H1 (cell line): ENCODE measurements around the gene CLEC3A. TPM values are rescaled to one million over a fixed set of nuclear protein-coding genes. Genes with fewer than 3 reads are reported as not detected.
A peak's percentile ranks its signal among the peaks of the same experiment; 100 is the strongest.

ENCODE experiments used
- CTCF ChIA-PET: fragments of 300-600 bp; sonication (Branson Sonifier 250); formaldehyde crosslinking; loops from one replicate; lab custom pipeline; 2021; ENCODE audit not compliant: partially characterized antibody; lab: Charles Lee
- POLR2A ChIA-PET: fragments of 300-600 bp; sonication (Branson Sonifier 250); formaldehyde crosslinking; loops from one replicate; lab custom pipeline; 2021; ENCODE audit warnings: inconsistent platforms; ENCODE audit not compliant: partially characterized antibody; lab: Charles Lee
- DNase-seq, 2 experiments: peaks; one replicate each; pipeline versions ENCODE4 v3.0.0 to v3.0.0-alpha.2; 2010 to 2022; ENCODE audit warnings: low spot score in 2 of 2, low read depth in 1 of 2, mixed read lengths in 1 of 2
- FAIRE-seq: peaks from 2 replicates; lab custom pipeline; 2011; peaks lifted over from hg19 to GRCh38; lab: Jason Lieb, UNC
- H2AFZ ChIP-seq: 2 replicates; pipeline ENCODE4 v1.8.1; 2012; ENCODE audit warnings: low read length, inconsistent platforms
- H2AK5ac ChIP-seq: 2 replicates; pipeline ENCODE4 v1.6.1; 2013; ENCODE audit warnings: low read depth, low read length
- H2BK120ac ChIP-seq: replicated peaks from 2 replicates; pipeline ENCODE3; 2013; ENCODE audit warnings: low read depth, low read length, inconsistent platforms
- H2BK12ac ChIP-seq: 2 replicates; pipeline ENCODE4 v1.6.1; 2013; ENCODE audit warnings: low read depth, low read length
- H2BK15ac ChIP-seq: 2 replicates; pipeline ENCODE4 v1.6.1; 2013; ENCODE audit warnings: low read length
- H2BK20ac ChIP-seq: 2 replicates; pipeline ENCODE4 v1.6.1; 2013; ENCODE audit warnings: low read length
- H2BK5ac ChIP-seq: 2 replicates; pipeline ENCODE4 v1.6.1; 2013; ENCODE audit warnings: low read depth, low read length
- H3K14ac ChIP-seq: 2 replicates; pipeline ENCODE4 v1.6.1; 2013; ENCODE audit warnings: inconsistent platforms; ENCODE audit not compliant: insufficient read length
- H3K18ac ChIP-seq: 2 replicates; pipeline ENCODE4 v1.6.1; 2013; ENCODE audit warnings: low read length; ENCODE audit errors: extremely low read depth
- H3K23ac ChIP-seq: 2 replicates; pipeline ENCODE4 v1.6.1; 2013; ENCODE audit warnings: inconsistent platforms; ENCODE audit not compliant: insufficient read length
- H3K23me2 ChIP-seq: 2 replicates; pipeline ENCODE4 v1.6.1; 2013; ENCODE audit warnings: low read depth, low read length
- H3K27ac ChIP-seq: 2 replicates; pipeline ENCODE4 v1.6.1; 2011; ENCODE audit warnings: low read depth, low read length, inconsistent platforms
- H3K27me3 ChIP-seq, 4 experiments: replicated peaks in 1 of 4; 1 replicate in 1 of 4; 2 replicates in 3 of 4; pipeline versions ENCODE4 v1.6.1 to v1.8.1; 2011 to 2013; ENCODE audit warnings: low read length in 3 of 4, mild to moderate bottlenecking in 3 of 4, inconsistent platforms in 2 of 4, mixed read lengths in 2 of 4, moderate library complexity in 1 of 4; ENCODE audit not compliant: control insufficient read depth in 3 of 4, insufficient read depth in 3 of 4; ENCODE audit errors: extremely low read depth in 1 of 4
- H3K36me3 ChIP-seq, 4 experiments: 2 replicates each; pipeline versions ENCODE4 v1.6.1 to v1.8.1; 2011 to 2013; ENCODE audit warnings: mild to moderate bottlenecking in 4 of 4, low read length in 3 of 4, moderate library complexity in 2 of 4, control low read depth in 1 of 4, inconsistent platforms in 1 of 4; ENCODE audit not compliant: insufficient read depth in 4 of 4, control insufficient read depth in 2 of 4
- H3K4ac ChIP-seq: replicated peaks from 2 replicates; pipeline ENCODE3; 2013; ENCODE audit warnings: low read length, low read depth, mixed read lengths, inconsistent platforms; ENCODE audit not compliant: insufficient read length
- H3K4me1 ChIP-seq, 4 experiments: replicated peaks in 1 of 4; 1 replicate in 1 of 4; 2 replicates in 3 of 4; pipeline versions ENCODE4 v1.6.1 to v1.8.1; 2011 to 2013; ENCODE audit warnings: low read length in 3 of 4, inconsistent platforms in 2 of 4, mixed read lengths in 1 of 4; ENCODE audit not compliant: insufficient read depth in 4 of 4, control insufficient read depth in 3 of 4
- H3K4me2 ChIP-seq, 2 experiments: 2 replicates each; pipeline versions ENCODE4 v1.6.1 to v1.8.1; 2011 to 2013; ENCODE audit warnings: low read depth in 2 of 2, low read length in 2 of 2, control low read depth in 1 of 2, inconsistent platforms in 1 of 2, mild to moderate bottlenecking in 1 of 2; ENCODE audit not compliant: insufficient read depth in 1 of 2
- H3K4me3 ChIP-seq, 4 experiments: fragments of 200-600, 300-600 bp in 1 of 4; sonication (generic), shearing (Covaris generic), sonication (Bioruptor Twin) in 1 of 4; 2 replicates each; pipeline versions ENCODE4 v1.5.1 to v1.8.1; 2011 to 2016; ENCODE audit warnings: low read length in 4 of 4, low read depth in 3 of 4, control low read depth in 2 of 4, inconsistent platforms in 2 of 4, mild to moderate bottlenecking in 2 of 4, mixed read lengths in 1 of 4, moderate library complexity in 1 of 4; ENCODE audit not compliant: insufficient read depth in 2 of 4; ENCODE audit errors: extremely low read depth in 1 of 4
- H3K56ac ChIP-seq: replicated peaks from 2 replicates; pipeline ENCODE3; 2013; ENCODE audit warnings: low read depth, mild to moderate bottlenecking, mixed read lengths, low read length, inconsistent platforms; ENCODE audit not compliant: insufficient read length
- H3K79me1 ChIP-seq: 2 replicates; pipeline ENCODE4 v1.6.1; 2013; ENCODE audit warnings: low read depth, low read length, control low read depth
- H3K79me2 ChIP-seq, 2 experiments: 2 replicates each; pipeline versions ENCODE4 v1.6.1 to v1.8.1; 2012 to 2013; ENCODE audit warnings: low read length in 2 of 2, mild to moderate bottlenecking in 2 of 2, inconsistent platforms in 1 of 2; ENCODE audit not compliant: insufficient read depth in 2 of 2, control insufficient read depth in 1 of 2
- H3K9ac ChIP-seq, 4 experiments: replicated peaks in 1 of 4; 1 replicate in 1 of 4; 2 replicates in 3 of 4; pipeline versions ENCODE4 v1.6.1 to v1.8.1; 2011 to 2013; ENCODE audit warnings: low read depth in 3 of 4, low read length in 3 of 4, control low read depth in 2 of 4, mild to moderate bottlenecking in 2 of 4, moderate library complexity in 2 of 4, inconsistent platforms in 1 of 4; ENCODE audit errors: extremely low read depth in 1 of 4
- H3K9me3 ChIP-seq, 2 experiments: 2 replicates each; pipeline versions ENCODE4 v1.6.1 to v1.8.1; 2012 to 2013; ENCODE audit warnings: mild to moderate bottlenecking in 2 of 2, moderate library complexity in 2 of 2, control low read depth in 1 of 2, inconsistent platforms in 1 of 2, low read depth in 1 of 2, low read length in 1 of 2, mixed read lengths in 1 of 2; ENCODE audit not compliant: insufficient read depth in 2 of 2
- H4K20me1 ChIP-seq, 2 experiments: replicated peaks in 1 of 2; 2 replicates each; pipeline versions ENCODE3 to v1.8.1; 2011 to 2013; ENCODE audit warnings: inconsistent platforms in 2 of 2, low read length in 2 of 2, mild to moderate bottlenecking in 1 of 2; ENCODE audit not compliant: insufficient read depth in 2 of 2, control insufficient read depth in 1 of 2
- H4K5ac ChIP-seq: 2 replicates; pipeline ENCODE4 v1.6.1; 2013; ENCODE audit warnings: low read length, low read depth, mixed read lengths, inconsistent platforms; ENCODE audit not compliant: insufficient read length
- H4K8ac ChIP-seq: 2 replicates; pipeline ENCODE4 v1.8.0; 2013; ENCODE audit warnings: mild to moderate bottlenecking, moderate library complexity, low read length, inconsistent platforms; ENCODE audit not compliant: insufficient read depth; ENCODE audit errors: extremely low read depth
- H4K91ac ChIP-seq: replicated peaks from 2 replicates; pipeline ENCODE3; 2013; ENCODE audit warnings: low read length, mixed read lengths, inconsistent platforms; ENCODE audit not compliant: insufficient read length
- POLR2AphosphoS5 ChIP-seq: IDR thresholded peaks from 2 replicates; pipeline ENCODE4 v1.6.1; 2011; ENCODE audit warnings: low read depth, low read length
- SP1 ChIP-seq: IDR thresholded peaks from 2 replicates; pipeline ENCODE4 v1.6.1; 2011; ENCODE audit warnings: low read depth, low read length
- WGBS, 2 experiments: shearing (Covaris generic) in 1 of 2; methylation state at CpG; one replicate each; pipeline versions ENCODE4 v1.1.6 to v1.1.7; 2013 to 2015; ENCODE audit warnings: low lambda C conversion rate in 2 of 2, mixed read lengths in 2 of 2, inconsistent platforms in 1 of 2, low coverage in 1 of 2, missing lambda C conversion rate in 1 of 2; ENCODE audit not compliant: insufficient replicate concordance in 2 of 2, insufficient coverage in 1 of 2, insufficient read length in 1 of 2; ENCODE audit errors: extremely low coverage in 1 of 2, missing lambda C conversion rate in 1 of 2; 5-methylcytosine and 5-hydroxymethylcytosine counted together
- polyA plus RNA-seq, 7 experiments: library from polyadenylated mRNA; depleted of rRNA in 3 of 7; stranded (reverse) in 5 of 7; unstranded in 2 of 7; fragments of >200 nt in 5 of 7; fragments of 200-250 nt in 2 of 7; gene quantifications; 1 replicate in 5 of 7; 2 replicates in 1 of 7; 4 replicates in 1 of 7; pipeline versions ENCODE4 v1.2.1 to v1.2.3, GENCODE V29; 2011 to 2013; ENCODE audit warnings: missing spikeins in 2 of 7, mixed read lengths in 2 of 7
- total RNA-seq: library from RNA; stranded (reverse); fragmentation: NEBNext Ultra II Directional; extraction: Animal tissue kit (Norgen Biotek cat#: 25700); gene quantifications from 2 replicates; pipeline ENCODE4 v1.2.1, GENCODE V29; 2021
- TF ChIP-seq, protein P1 (sequence below), 3 experiments: IDR thresholded peaks; 1 replicate in 2 of 3; 2 replicates in 1 of 3; pipeline versions ENCODE4 v1.5.1 to v1.6.1; 2011; ENCODE audit warnings: low read length in 3 of 3, mild to moderate bottlenecking in 3 of 3, inconsistent platforms in 2 of 3, low read depth in 1 of 3, moderate library complexity in 1 of 3; ENCODE audit not compliant: insufficient read depth in 1 of 3; ENCODE audit errors: control extremely low read depth in 1 of 3

The CLEC3A gene
- total and polyA plus RNA-seq, 2 of the 8 experiments (the other 6 are each of a cell fraction or from before 2014, with no cell fraction given), result not detected

GRCh38 chr16:78075800-78076199, 53.5 kb downstream of the CLEC3A start:
- Histone ChIP-seq H3K4me1 (peaks cover 0 to 7% (median 4%) of the 10 kb centered on the region in 4 experiments; a peak in 3 of 7 replicates), H3K4me3 (no peak overlapping the region), H2BK5ac (no peak overlapping the region), H3K9ac (no peak overlapping the region), H2AK5ac (no peak overlapping the region), H3K14ac (no peak overlapping the region), H3K4me2 (no peak overlapping the region), H3K36me3 (no peaks in the 10 kb centered on the region), H2BK120ac (no peak overlapping the region), H3K27me3 (peaks cover 47 to 89% (median 78%) of the 10 kb centered on the region in 4 experiments), H2BK15ac (no peak overlapping the region), H3K23ac (no peak overlapping the region), H4K91ac (no peak overlapping the region), H4K8ac (no peak overlapping the region), H4K20me1 (peaks cover 0 to 9% of the 10 kb centered on the region in 2 experiments), H3K27ac (no peak overlapping the region), H2BK20ac (no peak overlapping the region), H3K23me2 (no peaks in the 10 kb centered on the region), H3K56ac (no peak overlapping the region), H3K18ac (no peak overlapping the region), H3K9me3 (no peaks in the 10 kb centered on the region), H3K4ac (no peak overlapping the region), H4K5ac (no peak overlapping the region), H3K79me1 (no peaks in the 10 kb centered on the region), H2AFZ (no peak overlapping the region), H3K79me2 (no peaks in the 10 kb centered on the region), H2BK12ac (no peak overlapping the region)
- CTCF ChIA-PET, result interaction anchor here (0.9 to 3.1 kb wide), 10 partner anchors 8 to 484 kb away, joined by 3 to 15 read pairs (median 4); partner anchors contain the start of gene WWOX
- DNase-seq (no peak), FAIRE-seq (no peak)
- POLR2A ChIA-PET, result no interaction called here
- WGBS, 2 experiments, result 70% methylated on average over 3 of the region's 3 CpGs; no CpG with 5 or more reads in 1 of the 2 experiments
- TF ChIP-seq, protein P1, sequence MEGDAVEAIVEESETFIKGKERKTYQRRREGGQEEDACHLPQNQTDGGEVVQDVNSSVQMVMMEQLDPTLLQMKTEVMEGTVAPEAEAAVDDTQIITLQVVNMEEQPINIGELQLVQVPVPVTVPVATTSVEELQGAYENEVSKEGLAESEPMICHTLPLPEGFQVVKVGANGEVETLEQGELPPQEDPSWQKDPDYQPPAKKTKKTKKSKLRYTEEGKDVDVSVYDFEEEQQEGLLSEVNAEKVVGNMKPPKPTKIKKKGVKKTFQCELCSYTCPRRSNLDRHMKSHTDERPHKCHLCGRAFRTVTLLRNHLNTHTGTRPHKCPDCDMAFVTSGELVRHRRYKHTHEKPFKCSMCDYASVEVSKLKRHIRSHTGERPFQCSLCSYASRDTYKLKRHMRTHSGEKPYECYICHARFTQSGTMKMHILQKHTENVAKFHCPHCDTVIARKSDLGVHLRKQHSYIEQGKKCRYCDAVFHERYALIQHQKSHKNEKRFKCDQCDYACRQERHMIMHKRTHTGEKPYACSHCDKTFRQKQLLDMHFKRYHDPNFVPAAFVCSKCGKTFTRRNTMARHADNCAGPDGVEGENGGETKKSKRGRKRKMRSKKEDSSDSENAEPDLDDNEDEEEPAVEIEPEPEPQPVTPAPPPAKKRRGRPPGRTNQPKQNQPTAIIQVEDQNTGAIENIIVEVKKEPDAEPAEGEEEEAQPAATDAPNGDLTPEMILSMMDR (IDR thresholded peaks at IDR 0.05; ENCODE audit: control extremely low read depth in 1 of 3, insufficient read depth in 1 of 3, low read depth in 1 of 3, low read length in 3 of 3), result peak in 1 of 3 experiments; percentile 29; a peak in 1 of 4 replicates
- TF ChIP-seq POLR2AphosphoS5, result no peak
- no peak for TF ChIP-seq SP1
